Measurements from ENCODE around the gene TRAF1.
"Not testable (repeated sequence)": the region's sequence is repeated elsewhere in the genome, so short reads cannot be mapped to it uniquely, and the experiment has no call there.

The TRAF1 gene, protein sequence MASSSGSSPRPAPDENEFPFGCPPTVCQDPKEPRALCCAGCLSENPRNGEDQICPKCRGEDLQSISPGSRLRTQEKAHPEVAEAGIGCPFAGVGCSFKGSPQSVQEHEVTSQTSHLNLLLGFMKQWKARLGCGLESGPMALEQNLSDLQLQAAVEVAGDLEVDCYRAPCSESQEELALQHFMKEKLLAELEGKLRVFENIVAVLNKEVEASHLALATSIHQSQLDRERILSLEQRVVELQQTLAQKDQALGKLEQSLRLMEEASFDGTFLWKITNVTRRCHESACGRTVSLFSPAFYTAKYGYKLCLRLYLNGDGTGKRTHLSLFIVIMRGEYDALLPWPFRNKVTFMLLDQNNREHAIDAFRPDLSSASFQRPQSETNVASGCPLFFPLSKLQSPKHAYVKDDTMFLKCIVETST

DNA sequence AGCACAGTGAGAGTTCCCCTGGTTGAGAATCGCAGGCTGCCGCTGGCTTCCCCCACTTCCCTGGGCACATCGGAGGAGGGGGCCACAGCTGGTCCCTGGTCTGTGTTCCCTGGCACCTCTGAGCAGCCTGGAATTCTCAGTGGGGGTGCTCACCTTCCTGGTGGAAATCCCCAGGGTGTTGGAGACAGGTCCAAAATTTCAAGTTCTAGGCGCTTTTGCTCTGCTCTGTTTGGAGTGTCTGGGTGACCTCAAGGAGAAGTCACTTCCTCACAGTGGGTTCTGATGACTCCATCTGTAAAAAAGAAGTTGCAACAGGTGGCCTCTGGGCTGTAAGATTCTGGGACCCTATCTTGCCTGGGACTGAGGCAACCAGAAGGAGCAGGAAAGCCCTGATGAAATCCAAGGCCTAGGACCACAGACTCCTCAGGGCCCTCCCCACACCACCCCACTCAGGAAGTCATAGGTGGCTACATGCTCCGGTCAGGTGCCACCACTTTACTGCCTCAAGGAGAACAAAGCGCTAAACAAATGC lies at the start of gene TRAF1:
Gene TRAF1 (minus strand): TSS at position 400 of the 532 bp plus-strand sequence. CDS start 721 bp downstream, outside the sequence.
- Histone ChIP-seq H3K9ac (ENCODE audit: low read depth, low read length) (no peak within 1 kb of the TSS), H3K4me1 (ENCODE audit: insufficient read depth, low read length) (peaks cover 12% of the 10 kb centered on the region; the same call in 1 of the 2 replicates), H3K36me3 (ENCODE audit: insufficient read depth, low read depth, low read length) (no peaks in the 10 kb centered on the region), H3K27ac (ENCODE audit: low read length) (no peak within 1 kb of the TSS), H3K9me3 (ENCODE audit: insufficient read depth, low read depth, low read length) (no peaks in the 10 kb centered on the region), H3K4me3 (ENCODE audit: low read length) (no peak within 1 kb of the TSS), H3K27me3 (ENCODE audit: insufficient read depth, low read length) (peaks cover 11% of the 10 kb centered on the region; the same call in 1 of the 2 replicates)

DNA sequence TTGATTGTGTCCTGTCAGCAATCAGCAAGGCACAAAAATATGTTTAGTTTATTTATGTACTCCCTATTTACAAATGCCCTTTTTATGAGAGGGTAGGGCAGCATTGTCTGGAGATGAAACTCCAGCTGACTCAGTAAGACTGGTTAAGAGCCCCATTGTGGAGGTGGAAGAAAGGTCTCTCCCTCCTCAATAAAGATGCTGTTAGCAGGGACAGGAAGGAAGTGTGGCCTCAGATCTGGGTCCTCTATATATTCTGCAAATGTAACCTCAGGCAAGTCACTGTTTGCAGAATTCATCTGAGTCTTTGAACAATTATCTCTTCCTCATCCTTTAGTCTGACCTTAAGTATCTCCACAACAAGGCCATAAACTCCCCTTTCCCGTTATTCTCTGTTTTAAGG lies 48.3 kb upstream of the TRAF1 start:
- Histone ChIP-seq H3K27me3 (ENCODE audit: insufficient read depth, low read length) (no peaks in the 10 kb centered on the region), H3K4me3 (ENCODE audit: low read length) (no peak overlapping the region), H3K36me3 (ENCODE audit: insufficient read depth, low read depth, low read length) (no peaks in the 10 kb centered on the region), H3K4me1 (ENCODE audit: insufficient read depth, low read length) (peaks cover 5% of the 10 kb centered on the region; the same call in 1 of the 2 replicates), H3K9ac (ENCODE audit: low read depth, low read length) (no peak overlapping the region), H3K9me3 (ENCODE audit: insufficient read depth, low read depth, low read length) (no peaks in the 10 kb centered on the region), H3K27ac (ENCODE audit: low read length) (no peak overlapping the region)

DNA sequence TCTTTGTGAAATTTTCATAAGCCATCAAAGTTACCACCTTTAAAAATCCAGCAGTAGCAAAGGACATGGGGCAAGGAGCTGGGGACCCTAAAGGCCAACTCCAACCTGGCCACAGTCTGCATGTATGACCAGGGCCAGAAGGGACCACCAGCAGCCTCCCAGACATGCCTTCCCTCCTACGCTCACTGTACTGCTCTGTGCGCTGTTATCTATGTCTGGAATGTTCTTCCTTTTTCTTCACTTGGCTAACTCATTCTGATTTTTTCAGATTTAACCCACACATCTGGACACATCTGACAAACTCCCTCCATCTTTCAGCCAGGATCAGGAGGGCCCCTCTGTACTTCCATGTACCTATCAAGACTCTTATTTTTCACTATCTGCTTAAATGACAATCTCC lies 47.6 kb upstream of the TRAF1 start:
- peaks cover 5% of the 10 kb centered on the region; the same call in 1 of the 2 replicates for H3K4me1 ChIP-seq (ENCODE audit: insufficient read depth, low read length)
- no peak overlapping the region for H3K4me3 ChIP-seq (ENCODE audit: low read length)
- no peak overlapping the region for H3K9ac ChIP-seq (ENCODE audit: low read depth, low read length)
- no peaks in the 10 kb centered on the region for H3K27me3 ChIP-seq (ENCODE audit: insufficient read depth, low read length)
- no peaks in the 10 kb centered on the region for H3K9me3 ChIP-seq (ENCODE audit: insufficient read depth, low read depth, low read length)
- H3K36me3 ChIP-seq (ENCODE audit: insufficient read depth, low read depth, low read length): no peaks in the 10 kb centered on the region
- H3K27ac ChIP-seq (ENCODE audit: low read length): no peak overlapping the region

DNA sequence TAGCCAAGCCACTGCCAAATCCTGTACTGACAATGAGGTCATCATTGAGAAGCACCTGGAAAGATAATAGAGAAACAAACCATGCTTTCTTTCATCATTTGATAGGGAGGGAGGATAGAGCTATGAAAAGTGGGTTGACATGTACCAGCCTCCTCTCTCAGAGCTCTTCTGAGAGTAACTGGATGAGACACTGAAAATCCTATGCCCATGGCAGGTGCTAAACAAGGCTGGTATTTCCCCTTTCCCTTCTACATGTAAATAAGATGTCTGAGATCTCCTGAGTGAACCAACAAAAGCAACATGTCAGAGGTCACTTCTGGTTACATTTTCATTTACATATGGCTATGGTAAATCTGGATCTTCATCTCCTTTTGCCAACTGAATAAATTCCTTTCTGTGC lies 45.3 kb upstream of the TRAF1 start:
- H3K9me3 ChIP-seq (ENCODE audit: insufficient read depth, low read depth, low read length): no peaks in the 10 kb centered on the region
- H3K36me3 ChIP-seq (ENCODE audit: insufficient read depth, low read depth, low read length): no peaks in the 10 kb centered on the region
- H3K27me3 ChIP-seq (ENCODE audit: insufficient read depth, low read length): no peaks in the 10 kb centered on the region
- H3K9ac ChIP-seq (ENCODE audit: low read depth, low read length): no peak overlapping the region
- no peak overlapping the region for H3K27ac ChIP-seq (ENCODE audit: low read length)
- no peak overlapping the region for H3K4me3 ChIP-seq (ENCODE audit: low read length)
- peaks cover 5% of the 10 kb centered on the region; the same call in 1 of the 2 replicates for H3K4me1 ChIP-seq (ENCODE audit: insufficient read depth, low read length)

DNA sequence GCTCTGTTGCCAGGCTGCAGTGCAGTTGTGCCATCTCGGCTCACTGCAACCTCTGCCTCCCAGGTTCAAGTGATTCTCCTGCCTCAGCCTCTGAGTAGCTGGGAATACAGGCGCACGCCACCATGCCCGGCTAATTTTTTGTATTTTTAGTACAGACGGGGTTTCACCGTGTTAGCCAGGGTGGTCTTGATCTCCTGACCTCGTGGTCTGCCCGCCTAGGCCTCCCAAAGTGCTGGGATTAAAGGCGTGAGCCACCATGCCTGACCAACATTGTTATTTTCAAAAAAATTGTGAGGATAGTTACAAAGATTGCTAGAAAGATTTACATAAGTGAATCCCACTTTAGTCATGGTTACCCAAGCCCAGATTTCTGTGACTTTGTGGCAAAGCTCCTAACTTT lies 44.9 kb upstream of the TRAF1 start:
- not testable (repeated sequence) for H3K36me3 ChIP-seq (ENCODE audit: insufficient read depth, low read depth, low read length); H3K4me1 ChIP-seq (ENCODE audit: insufficient read depth, low read length); H3K9ac ChIP-seq (ENCODE audit: low read depth, low read length); H3K27ac ChIP-seq (ENCODE audit: low read length); H3K27me3 ChIP-seq (ENCODE audit: insufficient read depth, low read length); H3K9me3 ChIP-seq (ENCODE audit: insufficient read depth, low read depth, low read length); H3K4me3 ChIP-seq (ENCODE audit: low read length)

DNA sequence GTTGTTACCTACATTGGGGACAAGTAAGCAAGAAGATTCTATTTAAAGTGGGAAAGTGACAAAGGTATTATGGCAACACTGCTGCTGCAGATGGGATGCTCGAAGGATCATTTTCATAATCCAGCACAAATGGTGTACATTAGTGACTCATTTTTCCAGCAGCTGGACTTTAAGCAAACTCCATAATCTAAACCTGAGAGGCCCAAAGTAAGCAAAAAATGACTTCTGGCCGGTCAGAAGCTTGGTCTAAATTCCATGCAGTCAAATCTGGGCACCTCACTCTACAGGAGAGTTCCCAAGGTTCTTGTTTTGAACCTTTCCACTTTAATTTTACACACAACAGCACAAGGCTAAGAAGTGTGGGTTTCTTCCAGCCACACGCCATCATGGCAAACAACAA lies 43.6 kb upstream of the TRAF1 start:
- H3K36me3 ChIP-seq (ENCODE audit: insufficient read depth, low read depth, low read length): no peaks in the 10 kb centered on the region
- no peaks in the 10 kb centered on the region for H3K27me3 ChIP-seq (ENCODE audit: insufficient read depth, low read length)
- no peak overlapping the region for H3K4me3 ChIP-seq (ENCODE audit: low read length)
- H3K9me3 ChIP-seq (ENCODE audit: insufficient read depth, low read depth, low read length): no peaks in the 10 kb centered on the region
- H3K27ac ChIP-seq (ENCODE audit: low read length): no peak overlapping the region
- no peak overlapping the region for H3K9ac ChIP-seq (ENCODE audit: low read depth, low read length)
- H3K4me1 ChIP-seq (ENCODE audit: insufficient read depth, low read length): peaks cover 12% of the 10 kb centered on the region; the same call in 1 of the 2 replicates

DNA sequence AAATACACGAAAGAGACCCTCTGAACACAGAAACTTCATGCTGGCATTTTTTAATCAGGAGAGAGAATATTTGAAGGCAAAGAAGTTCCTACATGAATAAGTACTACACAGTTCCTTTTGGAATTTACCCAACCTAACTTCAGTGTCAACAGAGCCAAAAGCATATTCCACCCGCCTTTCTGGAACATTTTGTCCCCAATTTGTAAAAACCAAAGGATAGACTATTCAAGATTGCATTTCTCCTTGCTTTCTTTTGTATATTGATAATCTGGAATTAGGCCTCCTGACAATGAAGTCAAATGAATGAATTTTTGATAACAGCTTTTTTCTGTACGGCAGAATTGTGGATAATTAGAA lies 39.4 kb upstream of the TRAF1 start:
- H3K9ac ChIP-seq (ENCODE audit: low read depth, low read length): no peak overlapping the region; the same call in 1 of the 2 replicates
- no peak overlapping the region for H3K4me3 ChIP-seq (ENCODE audit: low read length)
- no peaks in the 10 kb centered on the region; the same call in 1 of the 2 replicates for H3K27me3 ChIP-seq (ENCODE audit: insufficient read depth, low read length)
- H3K9me3 ChIP-seq (ENCODE audit: insufficient read depth, low read depth, low read length): no peaks in the 10 kb centered on the region
- H3K36me3 ChIP-seq (ENCODE audit: insufficient read depth, low read depth, low read length): no peaks in the 10 kb centered on the region
- peaks cover 13% of the 10 kb centered on the region; the same call in 1 of the 2 replicates for H3K4me1 ChIP-seq (ENCODE audit: insufficient read depth, low read length)
- H3K27ac ChIP-seq (ENCODE audit: low read length): no peak overlapping the region

DNA sequence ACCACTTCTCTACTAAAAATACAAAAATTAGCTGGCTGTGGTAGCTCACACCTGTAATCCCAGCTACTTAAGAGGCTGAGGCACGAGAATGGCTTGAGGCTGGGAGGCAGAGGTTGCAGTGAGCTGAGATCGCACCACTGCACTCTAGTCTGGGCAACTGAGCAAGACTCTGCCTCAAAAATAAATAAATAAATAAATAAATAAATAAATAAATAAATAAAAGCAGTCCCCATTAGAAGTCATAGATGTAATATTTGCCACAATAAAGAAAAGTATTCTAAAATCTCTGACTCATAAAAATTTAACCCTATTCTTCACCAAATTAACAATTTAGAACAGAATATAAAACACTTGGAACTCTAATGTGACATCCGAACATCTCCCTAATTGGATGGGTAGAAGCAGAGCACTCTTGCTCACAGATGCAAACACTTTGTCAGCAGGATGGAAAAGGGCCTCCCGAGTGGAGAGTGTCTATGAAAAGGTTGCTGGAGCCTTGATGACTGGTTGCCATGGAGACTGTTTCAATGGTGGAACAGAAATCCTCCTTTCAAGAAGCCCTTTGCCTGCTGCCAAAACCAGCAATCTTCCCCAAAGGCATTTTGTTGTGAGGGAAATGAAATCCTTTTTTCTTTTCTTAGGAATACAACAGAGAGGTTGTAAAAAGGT lies 38.9 kb upstream of the TRAF1 start:
- no peaks in the 10 kb centered on the region for H3K9me3 ChIP-seq (ENCODE audit: insufficient read depth, low read depth, low read length)

DNA sequence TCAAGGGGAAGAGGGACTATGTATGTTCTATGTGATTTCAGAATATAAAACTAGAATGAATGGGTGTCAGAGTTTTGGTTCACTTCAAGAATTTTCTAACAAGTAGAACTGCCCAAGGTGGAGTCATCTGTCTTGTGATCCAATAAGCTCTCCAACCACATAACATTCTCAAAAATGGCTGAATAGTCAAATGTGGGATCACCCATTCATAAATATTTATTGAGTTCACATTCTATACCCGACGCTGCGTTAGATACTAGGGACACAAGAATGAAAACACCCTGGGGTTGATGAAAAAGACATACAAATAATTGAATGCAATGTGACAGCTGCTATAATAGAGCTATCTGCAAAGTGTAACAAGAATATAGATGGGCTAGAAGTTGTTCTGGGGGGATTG lies 35.3 kb upstream of the TRAF1 start:
- H3K4me1 ChIP-seq (ENCODE audit: insufficient read depth, low read length): peaks cover 13% of the 10 kb centered on the region; the same call in 1 of the 2 replicates
- no peak overlapping the region for H3K9ac ChIP-seq (ENCODE audit: low read depth, low read length)
- no peak overlapping the region for H3K27ac ChIP-seq (ENCODE audit: low read length)
- H3K27me3 ChIP-seq (ENCODE audit: insufficient read depth, low read length): no peaks in the 10 kb centered on the region; the same call in 1 of the 2 replicates
- H3K9me3 ChIP-seq (ENCODE audit: insufficient read depth, low read depth, low read length): no peaks in the 10 kb centered on the region
- no peak overlapping the region for H3K4me3 ChIP-seq (ENCODE audit: low read length)
- no peaks in the 10 kb centered on the region for H3K36me3 ChIP-seq (ENCODE audit: insufficient read depth, low read depth, low read length)

More for the DNA sequence above, 38.9 kb upstream of the TRAF1 start:
- Histone ChIP-seq H3K9ac (ENCODE audit: low read depth, low read length) (no peak overlapping the region; the same call in 1 of the 2 replicates), H3K4me3 (ENCODE audit: low read length) (no peak overlapping the region), H3K27ac (ENCODE audit: low read length) (no peak overlapping the region), H3K36me3 (ENCODE audit: insufficient read depth, low read depth, low read length) (no peaks in the 10 kb centered on the region), H3K27me3 (ENCODE audit: insufficient read depth, low read length) (no peaks in the 10 kb centered on the region; the same call in 1 of the 2 replicates), H3K4me1 (ENCODE audit: insufficient read depth, low read length) (peaks cover 13% of the 10 kb centered on the region; the same call in 1 of the 2 replicates)

DNA sequence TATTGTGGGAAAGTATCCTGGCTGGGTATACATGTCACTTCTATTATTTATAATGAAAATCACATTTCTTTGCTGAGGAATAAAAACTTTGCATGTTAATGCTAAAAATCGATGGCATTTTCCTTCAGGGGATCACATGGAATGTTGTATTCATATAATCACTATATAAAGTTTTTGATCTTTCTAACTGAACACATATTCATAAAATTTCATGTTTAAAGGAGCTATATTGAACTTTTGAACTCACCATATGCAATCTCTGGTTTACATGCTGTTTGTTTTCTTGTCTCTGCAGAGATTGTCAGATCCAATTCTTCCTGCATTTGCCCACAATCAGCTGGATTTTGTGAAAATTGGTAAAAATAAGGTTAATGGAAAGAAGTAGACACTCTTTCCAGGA lies 33.4 kb upstream of the TRAF1 start:
- Histone ChIP-seq H3K27ac (ENCODE audit: low read length) (no peak overlapping the region), H3K9ac (ENCODE audit: low read depth, low read length) (no peak overlapping the region), H3K9me3 (ENCODE audit: insufficient read depth, low read depth, low read length) (no peaks in the 10 kb centered on the region), H3K4me3 (ENCODE audit: low read length) (no peak overlapping the region), H3K4me1 (ENCODE audit: insufficient read depth, low read length) (peaks cover 5% of the 10 kb centered on the region; the same call in 1 of the 2 replicates), H3K36me3 (ENCODE audit: insufficient read depth, low read depth, low read length) (no peaks in the 10 kb centered on the region), H3K27me3 (ENCODE audit: insufficient read depth, low read length) (no peaks in the 10 kb centered on the region; the same call in 1 of the 2 replicates)

DNA sequence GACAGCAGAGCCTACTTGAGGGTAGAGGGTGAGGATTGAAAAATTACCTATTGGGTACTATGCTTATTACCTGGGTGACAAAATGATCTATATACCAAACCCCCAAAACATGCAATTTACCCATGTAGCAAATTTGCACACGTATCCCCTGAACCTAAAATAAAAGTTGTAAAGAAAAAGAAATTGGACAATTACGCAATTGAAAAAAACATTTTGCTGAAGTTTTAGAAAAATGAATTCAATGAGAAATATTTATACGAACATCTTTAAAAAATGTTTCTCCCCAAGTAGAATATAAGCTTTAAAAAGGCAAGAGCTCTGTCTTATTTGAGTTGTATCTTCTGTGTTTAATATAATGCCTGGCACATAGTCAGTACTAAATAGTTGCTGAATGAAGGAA lies 30.3 kb upstream of the TRAF1 start:
- Histone ChIP-seq H3K27me3 (ENCODE audit: insufficient read depth, low read length) (no peaks in the 10 kb centered on the region; the same call in 1 of the 2 replicates), H3K9me3 (ENCODE audit: insufficient read depth, low read depth, low read length) (no peaks in the 10 kb centered on the region), H3K4me3 (ENCODE audit: low read length) (no peak overlapping the region), H3K4me1 (ENCODE audit: insufficient read depth, low read length) (no peaks in the 10 kb centered on the region), H3K36me3 (ENCODE audit: insufficient read depth, low read depth, low read length) (no peaks in the 10 kb centered on the region), H3K27ac (ENCODE audit: low read length) (no peak overlapping the region), H3K9ac (ENCODE audit: low read depth, low read length) (no peak overlapping the region)

Measured in iPS-20b (cell line).